ENCODE measurements around the gene PTPRN2. TPM values are rescaled to one million over a fixed set of nuclear protein-coding genes. Genes with fewer than 3 reads are reported as not detected.
"Not testable (repeated sequence)": the region's sequence is repeated elsewhere in the genome, so short reads cannot be mapped to it uniquely, and the experiment has no call there.

Gene PTPRN2
- total and polyA plus RNA-seq, 2 donors (not counting 3 experiments of a cell fraction or from before 2014, with no cell fraction given): 0.62 to 0.88 TPM

GRCh38 chr7:157563467-157564135 lies 1024.0 kb downstream of the PTPRN2 start:
- H3K4me1 ChIP-seq (ENCODE audit: control insufficient read depth, extremely low read depth, insufficient read depth, low read length); H2AFZ ChIP-seq (ENCODE audit: low read depth, low read length); CTCF ChIA-PET; H3K4me3 ChIP-seq (replicated peaks in 1 of 3; ENCODE audit: insufficient read depth in 1 of 3, low read depth in 1 of 3, low read length in 3 of 3); H3K79me2 ChIP-seq (ENCODE audit: control insufficient read depth, insufficient read depth, low read length); H3K9me1 ChIP-seq (replicated peaks; ENCODE audit: control insufficient read depth, extremely low read depth, insufficient read depth, low read length); H3K9ac ChIP-seq (replicated peaks; ENCODE audit: extremely low read depth, insufficient read depth, low read length); dilution Hi-C loops (cut with MboI; ENCODE audit: extremely low pct_ligation_motif_present, low sequenced_read_pairs); H4K20me1 ChIP-seq (replicated peaks; ENCODE audit: control insufficient read depth, extremely low read depth, insufficient read depth, low read length); FAIRE-seq; H3K36me3 ChIP-seq (ENCODE audit: control insufficient read depth in 2 of 2, extremely low read depth in 1 of 2, insufficient read depth in 2 of 2, low read length in 2 of 2); H3K9me3 ChIP-seq (replicated peaks; ENCODE audit: control insufficient read depth, insufficient read depth, low read length); DNase-seq (ENCODE audit: low read depth, low spot score); H3K27me3 ChIP-seq (ENCODE audit: control insufficient read depth in 2 of 2, insufficient read depth in 2 of 2, low read length in 2 of 2); H3K4me2 ChIP-seq (ENCODE audit: insufficient read depth, low read length); POLR2A ChIA-PET; intact Hi-C loops (cut with micrococcal nuclease); BruUV-seq (replicated peaks); H3K27ac ChIP-seq (ENCODE audit: insufficient read depth, low read depth, low read length): not testable (repeated sequence)
- TF ChIP-seq MAX (IDR thresholded peaks at IDR 0.05; ENCODE audit: insufficient read depth, insufficient read length): peak; percentile 26

GRCh38 chr7:157562522-157563398 lies 1024.9 kb downstream of the PTPRN2 start:
- H3K4me1 ChIP-seq (ENCODE audit: control insufficient read depth, extremely low read depth, insufficient read depth, low read length); dilution Hi-C loops (cut with MboI; ENCODE audit: extremely low pct_ligation_motif_present, low sequenced_read_pairs); FAIRE-seq; H3K4me3 ChIP-seq (replicated peaks in 1 of 3; ENCODE audit: insufficient read depth in 1 of 3, low read depth in 1 of 3, low read length in 3 of 3); H3K27me3 ChIP-seq (ENCODE audit: control insufficient read depth in 2 of 2, insufficient read depth in 2 of 2, low read length in 2 of 2); H3K36me3 ChIP-seq (ENCODE audit: control insufficient read depth in 2 of 2, extremely low read depth in 1 of 2, insufficient read depth in 2 of 2, low read length in 2 of 2); H3K9me1 ChIP-seq (replicated peaks; ENCODE audit: control insufficient read depth, extremely low read depth, insufficient read depth, low read length); H3K4me2 ChIP-seq (ENCODE audit: insufficient read depth, low read length); BruUV-seq (replicated peaks); H4K20me1 ChIP-seq (replicated peaks; ENCODE audit: control insufficient read depth, extremely low read depth, insufficient read depth, low read length); H3K9me3 ChIP-seq (replicated peaks; ENCODE audit: control insufficient read depth, insufficient read depth, low read length); intact Hi-C loops (cut with micrococcal nuclease); POLR2A ChIA-PET; H2AFZ ChIP-seq (ENCODE audit: low read depth, low read length); CTCF ChIA-PET; H3K27ac ChIP-seq (ENCODE audit: insufficient read depth, low read depth, low read length); H3K9ac ChIP-seq (replicated peaks; ENCODE audit: extremely low read depth, insufficient read depth, low read length); DNase-seq (ENCODE audit: low read depth, low spot score); H3K79me2 ChIP-seq (ENCODE audit: control insufficient read depth, insufficient read depth, low read length): not testable (repeated sequence)

All from endothelial cell of umbilical vein (primary cell).